SU-DHL-6 (cell line): ENCODE results near the gene ZC3H14.

Experiments
- CTCF ChIP-seq: fragments of 200-600 bp; sonication (generic); IDR thresholded peaks from one replicate; pipeline ENCODE4 v1.5.1; 2017; ENCODE audit warnings: antibody characterized with exemption, mild to moderate bottlenecking, low read length, moderate library complexity; ENCODE audit not compliant: insufficient read depth, poor library complexity, severe bottlenecking
- EZH2phosphoT487 ChIP-seq: fragments of 200-600 bp; sonication (generic), shearing (Covaris generic); conservative IDR thresholded peaks from 2 replicates; pipeline ENCODE4 v1.6.1; 2018; ENCODE audit warnings: mild to moderate bottlenecking, antibody characterized with exemption, low read length, moderate library complexity, mixed read lengths

DNA sequence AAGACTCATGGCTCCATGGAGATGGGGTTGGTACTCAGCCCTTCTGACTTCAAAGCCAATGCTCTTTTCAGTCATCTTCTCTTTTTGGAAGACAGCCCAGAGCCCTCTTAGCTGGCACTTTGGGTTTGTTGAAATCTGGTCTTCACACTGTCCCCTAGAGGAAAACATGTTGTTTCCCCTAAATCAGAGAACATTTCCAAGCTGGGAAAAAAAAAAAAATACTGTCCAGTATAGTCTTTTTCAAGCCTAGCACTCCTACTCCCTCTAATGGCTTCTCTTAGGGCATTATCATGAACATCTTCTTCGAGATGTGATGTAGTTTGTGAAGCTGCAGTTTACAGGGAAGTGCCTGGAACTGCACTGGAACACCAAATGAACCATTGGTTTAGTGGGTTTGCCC, 3.0 kb upstream of the ZC3H14 start:
- TF ChIP-seq CTCF = no peak
- no peak for TF ChIP-seq EZH2phosphoT487
